B cell (primary cell): ENCODE measurements around the gene SLC9A9.

ENCODE experiments used
- CTCF ChIP-seq: fragments of 200-600 bp; IDR thresholded peaks from one replicate; pipeline ENCODE4 v1.8.0; 2022; ENCODE audit warnings: antibody characterized with exemption, mild to moderate bottlenecking
- EZH2 ChIP-seq: IDR thresholded peaks from 2 replicates; pipeline ENCODE4 v1.6.1; 2012; ENCODE audit warnings: borderline replicate concordance, low read depth, mild to moderate bottlenecking, moderate library complexity, low read length; ENCODE audit not compliant: insufficient read depth, poor library complexity, severe bottlenecking

GRCh38 chr3:143716731-143717130 lies 131.5 kb downstream of the SLC9A9 start:
- TF ChIP-seq EZH2 (no peak), CTCF (no peak)
